Kidney (tissue), 14 donors: ENCODE measurements around the gene G3BP1. TPM values are rescaled to one million over a fixed set of nuclear protein-coding genes. Genes with fewer than 3 reads are reported as not detected.

Experiments used
- DNase-seq, 5 donors: peaks; one replicate each; pipeline ENCODE4 v3.0.0-alpha.2; 2013 to 2020
- FAIRE-seq: peaks from 2 replicates; lab custom pipeline; 2012; peaks lifted over from hg19 to GRCh38; lab: Jason Lieb, UNC
- H3K27ac ChIP-seq, 2 donors: one replicate each; pipeline ENCODE4 v1.7.0; 2013; ENCODE audit warnings: low read depth in 2 of 2, low read length in 2 of 2, inconsistent platforms in 1 of 2
- H3K27me3 ChIP-seq: one replicate; pipeline ENCODE4 v1.7.1; 2013; ENCODE audit warnings: low read length, inconsistent platforms; ENCODE audit not compliant: control insufficient read depth, insufficient read depth
- H3K36me3 ChIP-seq, 3 donors: one replicate each; pipeline versions ENCODE4 v1.7.0 to v1.7.1; 2013; ENCODE audit warnings: low read length in 3 of 3, control low read depth in 1 of 3, inconsistent platforms in 1 of 3; ENCODE audit not compliant: insufficient read depth in 3 of 3, control insufficient read depth in 2 of 3
- H3K4me1 ChIP-seq, 3 donors: one replicate each; pipeline versions ENCODE4 v1.7.0 to v1.7.1; 2013; ENCODE audit warnings: low read length in 3 of 3, inconsistent platforms in 1 of 3, low read depth in 1 of 3; ENCODE audit not compliant: control insufficient read depth in 2 of 3, insufficient read depth in 2 of 3
- H3K4me3 ChIP-seq, 3 donors: one replicate each; pipeline versions ENCODE4 v1.7.0 to v1.8.1; 2013; ENCODE audit warnings: low read length in 3 of 3, control low read depth in 1 of 3, inconsistent platforms in 1 of 3
- H3K9ac ChIP-seq, 3 donors: one replicate each; pipeline versions ENCODE4 v1.7.0 to v1.7.1; 2013; ENCODE audit warnings: low read length in 3 of 3, control low read depth in 1 of 3, inconsistent platforms in 1 of 3
- H3K9me3 ChIP-seq, 3 donors: one replicate each; pipeline versions ENCODE4 v1.7.0 to v1.7.1; 2013; ENCODE audit warnings: low read length in 3 of 3, control low read depth in 1 of 3, inconsistent platforms in 1 of 3; ENCODE audit not compliant: control insufficient read depth in 2 of 3, insufficient read depth in 1 of 3
- intact Hi-C: fragments of 100-400 bp; cut with DNase I; formaldehyde crosslinking; loops from one replicate; pipeline ENCODE4 v1.11.1; 2022
- polyA plus RNA-seq: library from polyadenylated mRNA; stranded (reverse); fragments of 350-450 nt; fragmentation: Illumina TruSeq; extraction: RNeasy Lipid Tissue Mini Kit (QIAGEN cat#74804); gene quantifications from one replicate; pipeline ENCODE4 v1.2.3, GENCODE V29; 2014; ENCODE audit warnings: low read depth, low replicate concordance; ENCODE audit not compliant: insufficient read depth
- total RNA-seq: library from RNA; stranded (reverse); fragmentation: NEBNext Ultra II Directional; extraction: Animal tissue kit (Norgen Biotek cat#: 25700); gene quantifications from one replicate; pipeline ENCODE4 v1.2.1, GENCODE V29; 2021
- TF ChIP-seq, protein P1 (sequence below): IDR thresholded peaks from 3 replicates; pipeline ENCODE4 v1.5.1; 2012; ENCODE audit warnings: mild to moderate bottlenecking, moderate library complexity, borderline replicate concordance; ENCODE audit not compliant: insufficient read depth; ENCODE audit errors: extremely low read depth
- donor health status: control.
- donor health status: control.
- donor health status: control.
- donor health status: control.
- donor health status: control.
- donor health status: DM: yes; HTN: yes; CAD: no.
- donor health status: Normal renal cell carcinoma (clear cell type).

The G3BP1 gene
- total and polyA plus RNA-seq, 2 donors from 2014 or later: 34.2 to 165 TPM

DNA sequence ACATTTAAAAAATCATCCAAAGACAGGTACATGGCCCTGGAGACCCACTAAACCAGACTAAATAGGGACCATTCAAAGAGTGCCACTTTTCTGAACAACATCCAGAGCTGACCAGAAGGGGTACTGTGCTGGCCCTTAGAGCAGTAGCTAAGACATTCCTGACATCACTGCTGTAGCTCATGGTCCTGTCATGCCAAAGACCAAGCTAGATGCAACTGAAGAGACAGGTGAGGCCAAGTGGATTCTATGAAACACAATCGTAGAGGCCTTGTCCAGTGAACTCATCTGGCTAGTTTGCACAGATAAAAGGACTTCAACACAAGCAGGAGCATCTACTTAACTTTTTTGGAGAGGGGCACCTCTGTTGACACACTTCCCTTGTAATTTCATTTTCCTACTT, 43.3 kb downstream of the G3BP1 start:
- no peak overlapping the region for H3K4me3 ChIP-seq
- no peaks in the 10 kb centered on the region for H3K4me1 ChIP-seq
- intact Hi-C loops: no loop called here
- no peaks in the 10 kb centered on the region for H3K9me3 ChIP-seq
- H3K27ac ChIP-seq: no peak overlapping the region
- no peaks in the 10 kb centered on the region for H3K27me3 ChIP-seq
- FAIRE-seq: no peak
- TF ChIP-seq, protein P1, sequence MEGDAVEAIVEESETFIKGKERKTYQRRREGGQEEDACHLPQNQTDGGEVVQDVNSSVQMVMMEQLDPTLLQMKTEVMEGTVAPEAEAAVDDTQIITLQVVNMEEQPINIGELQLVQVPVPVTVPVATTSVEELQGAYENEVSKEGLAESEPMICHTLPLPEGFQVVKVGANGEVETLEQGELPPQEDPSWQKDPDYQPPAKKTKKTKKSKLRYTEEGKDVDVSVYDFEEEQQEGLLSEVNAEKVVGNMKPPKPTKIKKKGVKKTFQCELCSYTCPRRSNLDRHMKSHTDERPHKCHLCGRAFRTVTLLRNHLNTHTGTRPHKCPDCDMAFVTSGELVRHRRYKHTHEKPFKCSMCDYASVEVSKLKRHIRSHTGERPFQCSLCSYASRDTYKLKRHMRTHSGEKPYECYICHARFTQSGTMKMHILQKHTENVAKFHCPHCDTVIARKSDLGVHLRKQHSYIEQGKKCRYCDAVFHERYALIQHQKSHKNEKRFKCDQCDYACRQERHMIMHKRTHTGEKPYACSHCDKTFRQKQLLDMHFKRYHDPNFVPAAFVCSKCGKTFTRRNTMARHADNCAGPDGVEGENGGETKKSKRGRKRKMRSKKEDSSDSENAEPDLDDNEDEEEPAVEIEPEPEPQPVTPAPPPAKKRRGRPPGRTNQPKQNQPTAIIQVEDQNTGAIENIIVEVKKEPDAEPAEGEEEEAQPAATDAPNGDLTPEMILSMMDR: no peak
- H3K9ac ChIP-seq: no peak overlapping the region
- no peak for DNase-seq
- H3K36me3 ChIP-seq: peaks cover 3 to 15% (median 10%) of the 10 kb centered on the region in 3 donors

DNA sequence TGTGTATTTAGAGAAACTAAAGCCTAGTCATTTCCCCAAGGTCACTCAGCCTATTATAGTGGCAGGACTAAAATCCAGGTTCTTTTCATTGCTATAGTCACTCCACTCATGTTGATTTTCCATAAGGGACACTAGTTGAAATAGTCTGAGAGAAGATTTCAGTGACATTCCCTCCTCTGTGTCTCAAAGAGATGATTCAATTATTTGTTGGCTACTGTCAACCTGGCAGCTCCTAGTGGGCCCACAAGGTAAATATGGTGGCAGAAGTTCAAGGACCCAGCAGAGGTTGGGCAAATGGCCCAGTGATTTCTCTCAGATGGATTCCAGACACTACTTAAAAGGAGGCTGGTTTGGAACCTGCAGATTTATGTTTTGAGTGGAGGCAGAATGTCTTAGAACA, 48.1 kb downstream of the G3BP1 start:
- intact Hi-C loops: no loop called here
- no peak overlapping the region for H3K27ac ChIP-seq

DNA sequence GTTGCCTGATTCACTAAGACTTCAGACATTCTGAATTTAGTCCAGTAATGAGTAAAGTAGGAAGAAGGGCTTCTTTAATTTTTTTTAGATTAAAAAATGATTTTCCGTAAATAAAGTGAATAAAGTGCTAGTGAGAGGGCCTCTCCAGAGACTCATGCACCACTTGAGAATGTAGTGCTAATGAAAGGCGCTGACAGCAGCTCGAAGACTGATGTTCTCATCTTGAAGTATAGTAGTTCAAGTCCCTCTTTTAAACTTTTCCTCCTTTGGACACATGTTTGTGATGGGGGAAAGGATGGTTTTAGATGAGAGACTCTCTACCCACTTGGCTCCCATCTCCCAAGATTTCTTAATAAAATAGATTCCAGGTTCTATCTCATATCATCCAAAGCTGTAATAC, 48.5 kb downstream of the G3BP1 start:
- intact Hi-C loops: no loop called here
- no peak overlapping the region for H3K9ac ChIP-seq
- FAIRE-seq (no peak), DNase-seq (no peak)
- no peak overlapping the region for H3K4me3 ChIP-seq
- TF ChIP-seq, protein P1: no peak
- H3K4me1 ChIP-seq: no peaks in the 10 kb centered on the region
- H3K9me3 ChIP-seq: no peaks in the 10 kb centered on the region
- no peaks in the 10 kb centered on the region for H3K27me3 ChIP-seq
- no peak overlapping the region for H3K27ac ChIP-seq
- H3K36me3 ChIP-seq: peaks cover 0 to 2% (median 0%) of the 10 kb centered on the region in 3 donors

More for the DNA sequence above, 48.1 kb downstream of the G3BP1 start:
- Histone ChIP-seq H3K4me3 (no peak overlapping the region), H3K27me3 (no peaks in the 10 kb centered on the region), H3K36me3 (peaks cover 0 to 6% (median 0%) of the 10 kb centered on the region in 3 donors), H3K4me1 (no peaks in the 10 kb centered on the region), H3K9me3 (no peaks in the 10 kb centered on the region), H3K9ac (no peak overlapping the region)
- FAIRE-seq (no peak), DNase-seq (no peak)
- TF ChIP-seq, protein P1: no peak

DNA sequence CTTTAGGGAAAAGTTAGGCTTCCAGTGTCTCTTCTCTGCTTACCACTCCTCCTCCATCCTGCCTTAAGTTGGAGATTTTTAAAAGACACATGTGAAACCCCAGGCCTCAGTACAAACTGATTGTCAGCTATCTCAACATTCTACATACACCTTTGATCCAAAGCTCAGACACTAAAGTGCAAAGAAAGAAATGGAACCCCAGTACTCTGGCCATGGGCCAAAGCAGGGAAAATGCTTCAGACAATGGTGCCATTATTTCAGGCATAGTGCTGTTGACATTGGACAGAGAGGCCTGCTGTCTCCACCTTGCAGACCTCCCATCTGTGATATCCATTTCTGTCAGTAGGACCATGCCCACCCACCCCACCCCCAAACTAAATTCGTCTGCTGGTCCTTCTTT, 49.1 kb downstream of the G3BP1 start:
- H3K4me1 ChIP-seq: no peaks in the 10 kb centered on the region
- H3K4me3 ChIP-seq: no peak overlapping the region
- intact Hi-C loops: no loop called here
- H3K9me3 ChIP-seq: no peaks in the 10 kb centered on the region
- H3K9ac ChIP-seq: no peak overlapping the region
- no peak overlapping the region for H3K27ac ChIP-seq
- DNase-seq (no peak), FAIRE-seq (no peak)
- peaks cover 0 to 2% (median 0%) of the 10 kb centered on the region in 3 donors for H3K36me3 ChIP-seq
- TF ChIP-seq, protein P1: no peak
- H3K27me3 ChIP-seq: no peaks in the 10 kb centered on the region
